ENCODE measurements around the gene HSPA12A.

The HSPA12A gene, protein sequence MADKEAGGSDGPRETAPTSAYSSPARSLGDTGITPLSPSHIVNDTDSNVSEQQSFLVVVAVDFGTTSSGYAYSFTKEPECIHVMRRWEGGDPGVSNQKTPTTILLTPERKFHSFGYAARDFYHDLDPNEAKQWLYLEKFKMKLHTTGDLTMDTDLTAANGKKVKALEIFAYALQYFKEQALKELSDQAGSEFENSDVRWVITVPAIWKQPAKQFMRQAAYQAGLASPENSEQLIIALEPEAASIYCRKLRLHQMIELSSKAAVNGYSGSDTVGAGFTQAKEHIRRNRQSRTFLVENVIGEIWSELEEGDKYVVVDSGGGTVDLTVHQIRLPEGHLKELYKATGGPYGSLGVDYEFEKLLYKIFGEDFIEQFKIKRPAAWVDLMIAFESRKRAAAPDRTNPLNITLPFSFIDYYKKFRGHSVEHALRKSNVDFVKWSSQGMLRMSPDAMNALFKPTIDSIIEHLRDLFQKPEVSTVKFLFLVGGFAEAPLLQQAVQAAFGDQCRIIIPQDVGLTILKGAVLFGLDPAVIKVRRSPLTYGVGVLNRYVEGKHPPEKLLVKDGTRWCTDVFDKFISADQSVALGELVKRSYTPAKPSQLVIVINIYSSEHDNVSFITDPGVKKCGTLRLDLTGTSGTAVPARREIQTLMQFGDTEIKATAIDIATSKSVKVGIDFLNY

DNA sequence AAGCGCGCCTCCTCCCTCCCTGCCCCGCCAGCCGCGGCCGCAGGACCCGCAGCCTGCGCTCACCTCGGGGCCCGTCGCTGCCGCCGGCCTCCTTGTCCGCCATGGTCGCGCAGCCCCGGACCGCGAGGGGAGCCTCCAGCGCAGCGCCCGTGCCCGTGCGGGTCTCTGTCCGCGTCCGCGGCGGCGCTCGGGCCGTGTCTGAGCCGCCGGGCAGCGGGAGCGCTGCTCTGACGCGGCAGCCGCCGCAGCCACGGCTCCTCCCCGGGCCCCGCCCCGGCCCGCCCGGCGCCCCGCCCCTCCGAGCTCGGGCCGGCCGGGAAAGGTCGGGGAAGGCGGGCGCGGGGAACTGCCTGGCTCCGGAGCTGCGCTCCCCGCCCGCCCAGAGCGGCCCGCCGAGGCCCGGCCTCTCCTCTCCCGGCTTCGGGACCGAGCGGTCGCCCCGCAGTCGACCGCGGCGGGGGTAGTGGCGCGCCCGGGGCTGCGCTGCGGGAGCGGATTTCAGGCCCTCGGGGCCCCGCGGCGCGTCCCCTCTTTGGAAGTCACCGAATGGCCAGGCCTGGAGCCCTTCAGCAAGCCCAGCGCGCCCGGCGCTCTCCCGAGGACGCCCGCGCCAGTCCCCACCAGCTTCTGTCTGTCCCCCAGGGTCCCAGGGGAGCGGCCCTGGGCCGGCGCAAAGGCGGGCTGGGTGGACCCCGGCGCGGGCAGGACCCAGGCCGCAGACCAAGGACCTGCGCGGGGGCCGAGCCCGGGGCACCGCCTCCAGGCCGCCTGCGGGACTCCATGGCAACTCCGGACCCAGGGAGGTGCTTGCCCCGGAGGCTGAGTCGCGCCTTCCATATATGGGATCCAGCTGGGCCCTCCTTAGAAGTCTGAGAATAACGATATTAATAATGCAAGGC, at the start of gene HSPA12A:
TSS of gene HSPA12A (minus strand) at position 200 of the 899 bp plus-strand sequence. CDS start at position 103, 97 bp downstream.
- TF ChIP-seq, protein P1, sequence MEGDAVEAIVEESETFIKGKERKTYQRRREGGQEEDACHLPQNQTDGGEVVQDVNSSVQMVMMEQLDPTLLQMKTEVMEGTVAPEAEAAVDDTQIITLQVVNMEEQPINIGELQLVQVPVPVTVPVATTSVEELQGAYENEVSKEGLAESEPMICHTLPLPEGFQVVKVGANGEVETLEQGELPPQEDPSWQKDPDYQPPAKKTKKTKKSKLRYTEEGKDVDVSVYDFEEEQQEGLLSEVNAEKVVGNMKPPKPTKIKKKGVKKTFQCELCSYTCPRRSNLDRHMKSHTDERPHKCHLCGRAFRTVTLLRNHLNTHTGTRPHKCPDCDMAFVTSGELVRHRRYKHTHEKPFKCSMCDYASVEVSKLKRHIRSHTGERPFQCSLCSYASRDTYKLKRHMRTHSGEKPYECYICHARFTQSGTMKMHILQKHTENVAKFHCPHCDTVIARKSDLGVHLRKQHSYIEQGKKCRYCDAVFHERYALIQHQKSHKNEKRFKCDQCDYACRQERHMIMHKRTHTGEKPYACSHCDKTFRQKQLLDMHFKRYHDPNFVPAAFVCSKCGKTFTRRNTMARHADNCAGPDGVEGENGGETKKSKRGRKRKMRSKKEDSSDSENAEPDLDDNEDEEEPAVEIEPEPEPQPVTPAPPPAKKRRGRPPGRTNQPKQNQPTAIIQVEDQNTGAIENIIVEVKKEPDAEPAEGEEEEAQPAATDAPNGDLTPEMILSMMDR (IDR thresholded peaks at IDR 0.05; ENCODE audit: unreplicated experiment in 3 of 3) = no peak
- Mint-ChIP-seq H3K27ac (peak within 1 kb of the TSS; percentile 20 to 56 (median 41)), H3K4me1 (peaks cover 8% of the 10 kb centered on the region), H3K9me3 (no peaks in the 10 kb centered on the region), H3K27me3 (ENCODE audit: low read depth) (peaks cover 53% of the 10 kb centered on the region), H3K4me3 (peak within 1 kb of the TSS; percentile 82 to 90 (median 84)), H3K36me3 (ENCODE audit: low read depth) (no peaks in the 10 kb centered on the region)

DNA sequence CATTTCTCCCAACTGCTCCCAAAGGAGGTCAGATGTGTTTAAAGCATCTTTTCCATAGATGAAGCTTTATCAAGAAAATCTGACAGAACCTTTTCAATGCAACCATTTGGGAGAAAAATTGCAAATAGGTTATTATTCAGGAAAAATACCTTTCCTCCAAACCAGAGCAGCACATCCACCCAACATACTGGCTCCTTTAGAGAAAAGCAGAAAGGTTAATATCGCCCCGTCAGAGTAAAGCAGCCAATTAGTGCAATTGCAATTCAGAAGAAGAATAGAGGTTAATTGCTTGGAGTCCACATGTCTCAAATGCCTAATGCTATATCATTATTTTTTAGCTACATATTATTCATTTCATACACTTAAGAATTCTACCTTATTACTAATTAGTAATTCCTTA, 48.9 kb upstream of the HSPA12A start:
- no peak overlapping the region for H3K27ac Mint-ChIP-seq
- peaks cover 14% of the 10 kb centered on the region for H3K4me1 Mint-ChIP-seq
- H3K4me3 Mint-ChIP-seq = no peak overlapping the region
- peaks cover 46% of the 10 kb centered on the region for H3K27me3 Mint-ChIP-seq (ENCODE audit: low read depth)
- H3K36me3 Mint-ChIP-seq (ENCODE audit: low read depth) = no peaks in the 10 kb centered on the region
- H3K9me3 Mint-ChIP-seq = peaks cover 3% of the 10 kb centered on the region
- TF ChIP-seq, protein P1 (IDR thresholded peaks at IDR 0.05; ENCODE audit: unreplicated experiment in 3 of 3) = no peak

DNA sequence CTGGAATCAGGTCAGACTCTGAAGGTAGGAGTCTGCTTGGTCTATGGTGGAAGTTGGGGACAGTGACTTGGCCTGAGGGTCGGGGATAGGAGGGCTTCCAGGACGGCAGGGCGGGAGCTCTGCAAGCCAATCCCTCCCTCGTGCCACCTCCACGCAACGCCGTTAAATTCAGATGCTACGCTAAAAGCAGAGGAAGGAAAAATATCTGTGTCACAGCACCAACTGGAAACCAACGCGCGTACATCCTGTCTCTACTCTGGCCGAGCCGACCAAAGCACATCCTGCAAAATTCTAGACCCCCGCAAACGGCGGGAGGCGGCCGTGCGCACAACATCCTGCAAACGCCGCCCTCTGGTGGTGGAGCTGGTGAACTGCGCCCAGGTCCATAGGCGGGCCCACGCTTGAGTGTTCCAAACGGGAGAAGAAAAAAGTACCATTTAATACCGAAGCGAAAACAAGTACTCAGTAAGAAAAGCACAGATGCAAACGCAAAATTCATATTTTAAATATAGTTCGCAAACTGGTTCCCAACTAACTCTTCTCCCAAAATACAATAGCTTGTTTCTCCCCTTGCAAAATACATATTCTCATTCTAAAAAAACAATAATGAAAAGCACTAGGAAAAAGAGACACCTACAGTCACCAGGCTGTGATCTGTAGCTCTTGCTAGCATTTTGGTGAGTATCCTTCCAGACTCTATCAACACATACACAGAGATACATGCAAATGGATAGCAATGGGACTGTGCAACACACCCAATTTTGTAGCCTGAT, 45.7 kb upstream of the HSPA12A start:
- H3K27me3 Mint-ChIP-seq (ENCODE audit: low read depth) = peaks cover 55% of the 10 kb centered on the region
- H3K27ac Mint-ChIP-seq = no peak overlapping the region
- H3K4me1 Mint-ChIP-seq = peaks cover 26% of the 10 kb centered on the region
- peak overlapping the region; percentile 15 to 48 (median 27) for H3K4me3 Mint-ChIP-seq
- peaks cover 3% of the 10 kb centered on the region for H3K9me3 Mint-ChIP-seq
- TF ChIP-seq, protein P1 (IDR thresholded peaks at IDR 0.05; ENCODE audit: unreplicated experiment in 3 of 3) = peak; percentile 99 to 100 (median 99)
- no peaks in the 10 kb centered on the region for H3K36me3 Mint-ChIP-seq (ENCODE audit: low read depth)

DNA sequence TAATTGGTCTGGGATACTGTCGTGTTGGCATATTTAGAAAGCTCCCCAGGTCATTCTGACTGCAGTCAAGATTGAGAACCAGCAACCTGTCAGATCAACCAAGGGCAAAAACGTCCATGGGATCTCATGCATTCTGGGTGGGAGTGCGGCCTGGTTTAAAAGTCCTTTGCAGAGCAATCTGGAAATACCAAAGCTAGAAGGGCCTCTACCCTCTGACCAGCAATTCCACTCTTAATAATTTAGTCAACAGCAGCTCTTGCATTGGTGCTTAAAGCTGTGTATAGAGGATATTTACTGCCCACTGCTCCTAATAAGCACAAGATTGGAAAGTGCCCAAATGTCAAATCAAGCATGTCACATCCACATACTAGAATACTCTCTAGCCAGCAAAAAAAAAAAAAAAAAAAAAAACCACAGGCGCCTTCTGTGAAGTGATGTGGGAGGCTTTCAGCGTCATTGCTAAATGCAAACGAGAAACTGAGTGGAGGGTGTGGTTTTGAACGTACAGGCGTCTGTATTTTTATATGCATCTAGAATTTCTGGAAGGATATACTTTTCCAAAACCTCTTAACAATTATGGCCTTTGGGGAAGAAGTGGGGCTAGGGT, 44.8 kb upstream of the HSPA12A start:
- Mint-ChIP-seq H3K36me3 (ENCODE audit: low read depth) (no peaks in the 10 kb centered on the region), H3K4me3 (peak overlapping the region in 2 of 3 experiments; percentile 1 to 35), H3K4me1 (peaks cover 29% of the 10 kb centered on the region), H3K27me3 (ENCODE audit: low read depth) (peaks cover 52% of the 10 kb centered on the region), H3K27ac (peak overlapping the region; percentile 8 to 45 (median 38)), H3K9me3 (no peaks in the 10 kb centered on the region)
- TF ChIP-seq, protein P1 (IDR thresholded peaks at IDR 0.05; ENCODE audit: unreplicated experiment in 3 of 3) = no peak

DNA sequence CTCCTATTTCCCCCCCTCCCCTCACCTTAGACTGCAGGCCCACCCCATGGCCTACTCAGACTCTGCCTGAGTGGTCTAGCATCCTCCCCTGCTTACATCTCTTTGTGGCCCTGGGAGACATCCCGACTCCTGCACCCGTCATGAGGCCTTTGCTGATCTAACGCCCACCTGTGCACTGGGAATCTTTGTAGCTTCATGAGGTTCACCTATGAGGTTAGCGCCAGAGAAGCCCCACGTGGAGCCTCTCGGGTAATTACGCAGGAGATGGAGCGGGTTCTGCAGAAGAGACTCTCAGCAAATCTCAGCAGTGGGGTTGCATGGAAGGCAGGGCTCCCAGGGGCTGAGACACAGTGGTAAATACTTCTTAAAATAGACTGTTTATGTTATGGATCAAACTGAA, 43.5 kb upstream of the HSPA12A start:
- Mint-ChIP-seq H3K4me3 (no peak overlapping the region), H3K36me3 (ENCODE audit: low read depth) (no peaks in the 10 kb centered on the region), H3K9me3 (no peaks in the 10 kb centered on the region), H3K27me3 (ENCODE audit: low read depth) (peaks cover 42% of the 10 kb centered on the region), H3K4me1 (peaks cover 29% of the 10 kb centered on the region), H3K27ac (no peak overlapping the region)
- TF ChIP-seq, protein P1 (IDR thresholded peaks at IDR 0.05; ENCODE audit: unreplicated experiment in 3 of 3) = no peak

All from nephron (organoid).